ENCODE results near the gene SLC5A5. TPM values are rescaled to one million over a fixed set of nuclear protein-coding genes. Genes with fewer than 3 reads are reported as not detected.

The SLC5A5 gene
- total and polyA plus RNA-seq, 5 donors: not detected

- H3K27ac ChIP-seq (ENCODE audit: low read length): peak overlapping the region; percentile 80
- 67% methylated on average over 14 of the region's 14 CpGs for WGBS
- DNase-seq (no peak), ATAC-seq (peak in 1 of 2 donors; percentile 22)
- no peak overlapping the region for H3K4me3 ChIP-seq (ENCODE audit: low read length)
- peaks cover 6% of the 10 kb centered on the region for H3K4me1 ChIP-seq (ENCODE audit: control insufficient read depth, insufficient read depth, low read length)
- H3K27me3 ChIP-seq (ENCODE audit: control insufficient read depth, insufficient read depth): no peaks in the 10 kb centered on the region
- no peaks in the 10 kb centered on the region for H3K9me3 ChIP-seq (ENCODE audit: control insufficient read depth, low read length)
- intact Hi-C loops (cut with DNase I): loop anchor here in 1 of 4 donors (5.0 kb wide), 1 partner anchor 131 kb away; the partner anchor contains the start of gene MAP1S
These were observed 23.0 kb upstream of the SLC5A5 start for GRCh38 chr19:17848595-17849292.

- Histone ChIP-seq H3K27me3 (ENCODE audit: control insufficient read depth, insufficient read depth) (no peaks in the 10 kb centered on the region), H3K27ac (ENCODE audit: low read length) (no peak overlapping the region), H3K4me1 (ENCODE audit: control insufficient read depth, insufficient read depth, low read length) (no peaks in the 10 kb centered on the region), H3K4me3 (ENCODE audit: low read length) (no peak overlapping the region), H3K9me3 (ENCODE audit: control insufficient read depth, low read length) (no peaks in the 10 kb centered on the region)
- whole genome bisulfite sequencing: 89% methylated on average over 6 of the region's 6 CpGs
- ATAC-seq (no peak), DNase-seq (peak in 1 of 3 donors; percentile 30)
- intact Hi-C loops (cut with DNase I): loop anchor here in 2 of 4 donors (10.0 kb wide), 1 partner anchor 149 kb away; no protein-coding TSS in a partner anchor
These were observed 17.7 kb upstream of the SLC5A5 start for GRCh38 chr19:17854061-17854460.

GRCh38 chr19:17855280-17856152 lies 16.2 kb upstream of the SLC5A5 start:
- H3K27me3 ChIP-seq (ENCODE audit: control insufficient read depth, insufficient read depth): no peaks in the 10 kb centered on the region
- WGBS: 13% methylated on average over 29 of the region's 29 CpGs
- peak; percentile 81 to 95 (median 95) for DNase-seq
- ATAC-seq: peak; percentile 41 to 53
- H3K4me1 ChIP-seq (ENCODE audit: control insufficient read depth, insufficient read depth, low read length): no peaks in the 10 kb centered on the region
- no peak overlapping the region for H3K27ac ChIP-seq (ENCODE audit: low read length)
- H3K9me3 ChIP-seq (ENCODE audit: control insufficient read depth, low read length): no peaks in the 10 kb centered on the region
- intact Hi-C loops (cut with DNase I): loop anchor here in 3 of 4 donors (5.0 to 10.0 kb wide), 4 partner anchors 73 to 508 kb away; no protein-coding TSS in a partner anchor
- no peak overlapping the region for H3K4me3 ChIP-seq (ENCODE audit: low read length)

- no peaks in the 10 kb centered on the region for H3K9me3 ChIP-seq (ENCODE audit: control insufficient read depth, low read length)
- DNase-seq: peak; percentile 98 to 99 (median 99)
- no peaks in the 10 kb centered on the region for H3K27me3 ChIP-seq (ENCODE audit: control insufficient read depth, insufficient read depth)
- peak; percentile 96 to 98 for ATAC-seq
- intact Hi-C loops (cut with DNase I): loop anchor here in 3 of 4 donors (5.0 to 10.0 kb wide), 5 partner anchors 77 to 512 kb away; no protein-coding TSS in a partner anchor
- H3K27ac ChIP-seq (ENCODE audit: low read length): peak within 1 kb of the TSS; percentile 49
- peak within 1 kb of the TSS; percentile 85 for H3K4me3 ChIP-seq (ENCODE audit: low read length)
- under 1% methylated on average over 80 of the region's 80 CpGs for WGBS
- H3K4me1 ChIP-seq (ENCODE audit: control insufficient read depth, insufficient read depth, low read length): peaks cover 5% of the 10 kb centered on the region
These were observed 12.0 kb upstream of the SLC5A5 start, which contains the start of gene RPL18A for GRCh38 chr19:17859533-17860330. RPL18A (plus strand) TSS chr19:17859910; CDS start chr19:17859957, 47 bp downstream.

GRCh38 chr19:17860331-17860992 lies 11.3 kb upstream of the SLC5A5 start:
- Histone ChIP-seq H3K27ac (ENCODE audit: low read length) (peak overlapping the region; percentile 49), H3K4me1 (ENCODE audit: control insufficient read depth, insufficient read depth, low read length) (peaks cover 5% of the 10 kb centered on the region), H3K27me3 (ENCODE audit: control insufficient read depth, insufficient read depth) (no peaks in the 10 kb centered on the region), H3K9me3 (ENCODE audit: control insufficient read depth, low read length) (no peaks in the 10 kb centered on the region), H3K4me3 (ENCODE audit: low read length) (peak overlapping the region; percentile 85)
- DNase-seq: no peak
- WGBS: 2% methylated on average over 22 of the region's 22 CpGs
- no peak for ATAC-seq
- intact Hi-C loops (cut with DNase I): loop anchor here in 1 of 4 donors (10.0 kb wide), 1 partner anchor 134 kb away; no protein-coding TSS in a partner anchor

- 45% methylated on average over 7 of the region's 7 CpGs for WGBS
- ATAC-seq (no peak), DNase-seq (no peak)
- H3K9me3 ChIP-seq (ENCODE audit: control insufficient read depth, low read length): no peaks in the 10 kb centered on the region
- H3K27ac ChIP-seq (ENCODE audit: low read length): no peak overlapping the region
- intact Hi-C loops (cut with DNase I): loop anchor here in 1 of 4 donors (10.0 kb wide), 1 partner anchor 134 kb away; no protein-coding TSS in a partner anchor
- peaks cover 5% of the 10 kb centered on the region for H3K4me1 ChIP-seq (ENCODE audit: control insufficient read depth, insufficient read depth, low read length)
- no peaks in the 10 kb centered on the region for H3K27me3 ChIP-seq (ENCODE audit: control insufficient read depth, insufficient read depth)
- H3K4me3 ChIP-seq (ENCODE audit: low read length): peak overlapping the region; percentile 85
These were observed 10.8 kb upstream of the SLC5A5 start for GRCh38 chr19:17860993-17861360.

- Histone ChIP-seq H3K27ac (ENCODE audit: low read length) (no peak overlapping the region), H3K9me3 (ENCODE audit: control insufficient read depth, low read length) (no peaks in the 10 kb centered on the region), H3K27me3 (ENCODE audit: control insufficient read depth, insufficient read depth) (no peaks in the 10 kb centered on the region), H3K4me3 (ENCODE audit: low read length) (no peak overlapping the region), H3K4me1 (ENCODE audit: control insufficient read depth, insufficient read depth, low read length) (peaks cover 5% of the 10 kb centered on the region)
- WGBS: 84% methylated on average over 23 of the region's 23 CpGs
- intact Hi-C loops (cut with DNase I): loop anchor here in 1 of 4 donors (10.0 kb wide), 1 partner anchor 133 kb away; no protein-coding TSS in a partner anchor
- ATAC-seq (no peak), DNase-seq (no peak)
These were observed 10.0 kb upstream of the SLC5A5 start for GRCh38 chr19:17861542-17862402.

- no peak overlapping the region for H3K27ac ChIP-seq (ENCODE audit: low read length)
- no peak for ATAC-seq
- H3K4me1 ChIP-seq (ENCODE audit: control insufficient read depth, insufficient read depth, low read length): peaks cover 5% of the 10 kb centered on the region
- DNase-seq: no peak
- intact Hi-C loops (cut with DNase I): loop anchor here in 1 of 4 donors (10.0 kb wide), 1 partner anchor 132 kb away; no protein-coding TSS in a partner anchor
- WGBS: 85% methylated on average over 31 of the region's 31 CpGs
- H3K4me3 ChIP-seq (ENCODE audit: low read length): no peak overlapping the region
- H3K9me3 ChIP-seq (ENCODE audit: control insufficient read depth, low read length): no peaks in the 10 kb centered on the region
- H3K27me3 ChIP-seq (ENCODE audit: control insufficient read depth, insufficient read depth): no peaks in the 10 kb centered on the region
These were observed 8.8 kb upstream of the SLC5A5 start for GRCh38 chr19:17862711-17863519.
